Measurements from ENCODE around the gene AKAIN1.

The AKAIN1 gene

GRCh38 chr18:5103286-5103685, 93.8 kb downstream of the AKAIN1 start:
- no peak for DNase-seq
- intact Hi-C loops (cut with DNase I), result no loop called here

GRCh38 chr18:5097116-5097703, 99.8 kb downstream of the AKAIN1 start:
- intact Hi-C loops (cut with DNase I), result no loop called here
- DNase-seq, result no peak

DNA sequence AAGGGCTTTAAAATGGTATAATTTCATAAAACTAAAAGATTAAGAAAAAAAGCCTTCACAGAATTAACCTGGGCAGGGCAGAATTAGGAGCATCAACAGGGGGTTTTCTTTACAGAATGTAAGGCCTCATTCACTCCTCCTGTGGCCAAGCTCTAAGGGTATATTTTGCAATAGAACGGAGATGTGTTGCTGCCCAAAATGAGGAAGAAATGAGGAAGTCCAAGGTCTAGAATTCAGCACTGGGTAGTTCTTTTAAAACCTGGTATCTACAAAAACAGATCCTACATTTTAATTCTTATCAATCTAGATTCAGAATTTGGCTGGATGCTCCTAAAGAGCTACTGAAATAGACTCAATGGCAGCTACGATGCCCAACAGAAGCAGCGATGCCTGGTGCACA, 101.8 kb downstream of the AKAIN1 start:
- no peak for DNase-seq
- intact Hi-C loops (cut with DNase I), result no loop called here

- DNase-seq, result no peak
- intact Hi-C loops (cut with DNase I), result no loop called here
Observed at GRCh38 chr18:5093902-5094301, 103.2 kb downstream of the AKAIN1 start.
